HG03354 (cell line): ENCODE data around the gene CZIB.
A peak's percentile ranks its signal among the peaks of the same experiment; 100 is the strongest.

ENCODE experiments used
- ATAC-seq: cut with Tn5 transposase; IDR thresholded peaks from one replicate; pipeline ENCODE4 v1.9.1; 2021; ENCODE audit warnings: mild to moderate bottlenecking; ENCODE audit not compliant: unreplicated experiment, poor library complexity, severe bottlenecking

CZIB gene

GRCh38 chr1:53220171-53220961 is at the start of gene CZIB:
TSS of gene CZIB (minus strand) at chr1:53220634. CDS start at chr1:53220575, 59 bp downstream.
- ATAC-seq = peak; percentile 95

GRCh38 chr1:53270107-53270506 is 49.7 kb upstream of the CZIB start:
- no peak for ATAC-seq

GRCh38 chr1:53267761-53268160 is 47.3 kb upstream of the CZIB start:
- no peak for ATAC-seq

- no peak for ATAC-seq
Observed at GRCh38 chr1:53266038-53266437, 45.6 kb upstream of the CZIB start.

- ATAC-seq = no peak
Observed at GRCh38 chr1:53265581-53265980, 45.1 kb upstream of the CZIB start.

- ATAC-seq = no peak
Observed at GRCh38 chr1:53264048-53264447, 43.6 kb upstream of the CZIB start.

GRCh38 chr1:53262000-53262399 is 41.6 kb upstream of the CZIB start:
- no peak for ATAC-seq

- ATAC-seq = no peak
Observed at GRCh38 chr1:53260631-53261247, 40.3 kb upstream of the CZIB start.

GRCh38 chr1:53259932-53260331 is 39.5 kb upstream of the CZIB start:
- peak; percentile 87 for ATAC-seq

- ATAC-seq = no peak
Observed at GRCh38 chr1:53258216-53258615, 37.8 kb upstream of the CZIB start.

- no peak for ATAC-seq
Observed at GRCh38 chr1:53257454-53258081, 37.1 kb upstream of the CZIB start.

- no peak for ATAC-seq
Observed at GRCh38 chr1:53256511-53257453, 36.3 kb upstream of the CZIB start.

- ATAC-seq = no peak
Observed at GRCh38 chr1:53255031-53255430, 34.6 kb upstream of the CZIB start.

GRCh38 chr1:53254011-53254640 is 33.7 kb upstream of the CZIB start:
- no peak for ATAC-seq

GRCh38 chr1:53250325-53250724 is 29.9 kb upstream of the CZIB start:
- ATAC-seq = no peak

GRCh38 chr1:53249706-53250105 is 29.3 kb upstream of the CZIB start:
- no peak for ATAC-seq

GRCh38 chr1:53246261-53247134 is 26.1 kb upstream of the CZIB start:
- ATAC-seq = no peak

GRCh38 chr1:53244141-53244540 is 23.7 kb upstream of the CZIB start:
- ATAC-seq = no peak

GRCh38 chr1:53242381-53242780 is 21.9 kb upstream of the CZIB start:
- ATAC-seq = no peak
